PC-3 (cell line): ENCODE results near the gene MTHFR. TPM values are rescaled to one million over a fixed set of nuclear protein-coding genes. Genes with fewer than 3 reads are reported as not detected.

ENCODE experiments used
- ATAC-seq: fragments of 200-7000 bp; cut with Tn5 transposase; 2 replicates; pipeline ENCODE4 v1.9.1; 2020; ENCODE audit warnings: mild to moderate bottlenecking, moderate library complexity
- BruUV-seq: library from RNA; stranded (reverse); fragments of 400-500 nt; replicated peaks from 2 replicates; lab custom pipeline; 2021; lab: Mats Ljungman, UMichigan
- CTCF ChIA-PET: fragments of 300-600 bp; sonication (Branson Sonifier 250); formaldehyde crosslinking; loops from one replicate; lab custom pipeline; 2022; ENCODE audit warnings: antibody characterized with exemption; lab: Charles Lee
- POLR2A ChIA-PET: fragments of 300-600 bp; sonication (Branson Sonifier 250); formaldehyde crosslinking; loops from one replicate; lab custom pipeline; 2022; ENCODE audit warnings: antibody characterized with exemption; ENCODE audit not compliant: unreplicated experiment; lab: Charles Lee
- DNase-seq: peaks from one replicate; pipeline ENCODE4 v3.0.0-alpha.2; 2015
- H2AFZ ChIP-seq: fragments of 300-600 bp; sonication (generic); 2 replicates; pipeline ENCODE4 v1.6.0; 2016; ENCODE audit warnings: antibody characterized with exemption, low read length
- H3F3A ChIP-seq: fragments of 300-600 bp; sonication (generic); one replicate; pipeline ENCODE4 v1.6.0; 2017; ENCODE audit warnings: antibody characterized with exemption, low read length, control low read depth, mild to moderate bottlenecking; ENCODE audit not compliant: unreplicated experiment
- H3K27ac ChIP-seq: fragments of 300-600 bp; sonication (generic); 2 replicates; pipeline ENCODE4 v1.5.1; 2016; ENCODE audit warnings: mild to moderate bottlenecking, low read length
- H3K27me3 ChIP-seq: fragments of 300-600 bp; sonication (generic); 2 replicates; pipeline ENCODE4 v1.6.1; 2016; ENCODE audit warnings: low read length, mixed read lengths
- H3K36me3 ChIP-seq: fragments of 300-600 bp; sonication (generic); 2 replicates; pipeline ENCODE4 v1.6.1; 2016; ENCODE audit warnings: low read depth, mixed run types, low read length, mixed read lengths
- H3K4me1 ChIP-seq: fragments of 300-600 bp; sonication (generic); 2 replicates; pipeline ENCODE4 v1.5.1; 2016; ENCODE audit warnings: low read length; ENCODE audit not compliant: insufficient read depth
- H3K4me2 ChIP-seq: fragments of 300-600 bp; sonication (generic); 2 replicates; pipeline ENCODE4 v1.6.0; 2016; ENCODE audit warnings: low read length
- H3K4me3 ChIP-seq: fragments of 300-600 bp; sonication (generic); 2 replicates; pipeline ENCODE4 v1.5.1; 2016; ENCODE audit warnings: mild to moderate bottlenecking, low read length, mixed read lengths
- H3K79me2 ChIP-seq: fragments of 300-600 bp; sonication (generic); 2 replicates; pipeline ENCODE4 v1.6.1; 2017; ENCODE audit warnings: low read length, mixed read lengths
- H3K9ac ChIP-seq: fragments of 300-600 bp; sonication (generic); 2 replicates; pipeline ENCODE4 v1.6.0; 2016; ENCODE audit warnings: mild to moderate bottlenecking, low read length
- H3K9me2 ChIP-seq: fragments of 300-600 bp; sonication (generic); replicated peaks from 2 replicates; pipeline ENCODE4 v1.6.1; 2016; ENCODE audit warnings: mixed run types, low read length, mixed read lengths
- H3K9me3 ChIP-seq: fragments of 300-600 bp; sonication (generic); 2 replicates; pipeline ENCODE4 v1.6.1; 2016; ENCODE audit warnings: low read length, mixed read lengths
- H4K20me1 ChIP-seq: fragments of 300-600 bp; sonication (generic); 2 replicates; pipeline ENCODE4 v1.6.1; 2016; ENCODE audit warnings: low read length, mixed read lengths
- CTCF ChIP-seq: fragments of 300-600 bp; sonication (generic); conservative IDR thresholded peaks from 2 replicates; pipeline ENCODE4 v1.5.1; 2017; ENCODE audit warnings: antibody characterized with exemption, low read depth, mild to moderate bottlenecking, low read length
- EZH2 ChIP-seq: fragments of 300-600 bp; sonication (generic); IDR thresholded peaks from one replicate; pipeline ENCODE4 v1.6.1; 2017; ENCODE audit warnings: antibody characterized with exemption, mild to moderate bottlenecking, low read length; ENCODE audit not compliant: unreplicated experiment
- EZH2phosphoT487 ChIP-seq: fragments of 300-600 bp; sonication (generic); IDR thresholded peaks from 2 replicates; pipeline ENCODE4 v1.6.1; 2018; ENCODE audit warnings: mild to moderate bottlenecking, antibody characterized with exemption, low read length, borderline replicate concordance
- intact Hi-C: fragments of 100-400 bp; cut with micrococcal nuclease; formaldehyde crosslinking; loops from 2 replicates; pipeline ENCODE4 v1.9.0; 2023
- total RNA-seq: library from RNA; depleted of rRNA; stranded (reverse); fragments of >200 nt; gene quantifications from 2 replicates; pipeline ENCODE4 v1.2.3, GENCODE V29; 2014

Gene MTHFR
- total RNA-seq, 1 experiment from 2014 or later: 13.2 TPM

DNA sequence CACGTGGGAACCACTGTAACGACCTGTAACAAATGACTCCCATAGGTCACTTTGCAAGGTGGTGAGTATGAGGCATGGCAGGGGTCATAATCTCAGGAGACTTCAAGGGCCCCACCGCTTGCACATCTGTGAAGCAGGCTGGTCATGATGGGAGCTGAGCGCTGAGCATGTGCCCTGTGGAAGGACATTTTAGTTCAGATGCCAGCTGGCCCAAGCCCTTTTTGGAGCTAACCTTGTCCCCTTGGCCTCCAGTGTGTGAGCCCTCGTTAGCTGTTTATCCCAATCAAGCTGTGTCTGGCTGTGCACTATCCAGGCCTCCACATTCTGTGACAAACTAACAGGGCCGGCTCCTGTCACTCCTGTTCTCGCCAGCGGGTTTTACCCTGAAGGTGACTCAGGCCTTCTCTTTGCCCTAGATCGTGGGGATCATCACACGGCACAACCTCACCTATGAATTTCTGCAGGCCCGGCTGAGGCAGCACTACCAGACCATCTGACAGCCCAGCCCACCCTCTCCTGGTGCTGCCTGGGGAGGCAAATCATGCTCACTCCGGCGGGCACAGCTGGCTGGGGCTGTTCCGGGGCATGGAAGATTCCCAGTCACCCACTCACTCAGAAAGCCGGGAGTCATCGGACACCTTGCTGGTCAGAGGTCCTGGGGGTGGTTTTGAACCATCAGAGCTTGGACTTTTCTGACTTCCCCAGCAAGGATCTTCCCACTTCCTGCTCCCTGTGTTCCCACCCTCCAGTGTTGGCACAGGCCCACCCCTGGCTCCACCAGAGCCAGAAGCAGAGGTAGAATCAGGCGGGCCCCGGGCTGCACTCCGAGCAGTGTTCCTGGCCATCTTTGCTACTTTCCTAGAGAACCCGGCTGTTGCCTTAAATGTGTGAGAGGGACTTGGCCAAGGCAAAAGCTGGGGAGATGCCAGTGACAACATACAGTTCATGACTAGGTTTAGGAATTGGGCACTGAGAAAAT is 34.3 kb upstream of the MTHFR start:
- DNase-seq (no peak), ATAC-seq (no peak)
- H2AFZ ChIP-seq: no peak overlapping the region
- H3K4me2 ChIP-seq: no peak overlapping the region
- TF ChIP-seq CTCF (no peak), EZH2phosphoT487 (no peak)
- peaks cover 7% of the 10 kb centered on the region for H3K36me3 ChIP-seq
- ChIA-PET POLR2A (no interaction called here), CTCF (interaction anchor here (0.6 kb wide), 1 partner anchor 51 kb away, joined by 3 read pairs; no protein-coding TSS in a partner anchor)
- no peak overlapping the region for H3K4me3 ChIP-seq
- H3K79me2 ChIP-seq: no peaks in the 10 kb centered on the region
- H3K9me3 ChIP-seq: no peaks in the 10 kb centered on the region
- H3F3A ChIP-seq: no peaks in the 10 kb centered on the region
- no TSS peak for BruUV-seq
- H3K9me2 ChIP-seq: no peaks in the 10 kb centered on the region
- intact Hi-C loops: no loop called here
- H3K27ac ChIP-seq: no peak overlapping the region
- H3K27me3 ChIP-seq: no peaks in the 10 kb centered on the region
- H3K9ac ChIP-seq: no peak overlapping the region
- no peaks in the 10 kb centered on the region for H3K4me1 ChIP-seq
- H4K20me1 ChIP-seq: no peaks in the 10 kb centered on the region

GRCh38 chr1:11838349-11839272 is 32.8 kb upstream of the MTHFR start:
- Histone ChIP-seq H2AFZ (no peak overlapping the region), H3F3A (no peaks in the 10 kb centered on the region), H3K9me2 (no peaks in the 10 kb centered on the region), H3K36me3 (peaks cover 10% of the 10 kb centered on the region), H3K9ac (no peak overlapping the region), H3K4me2 (no peak overlapping the region), H3K27ac (no peak overlapping the region), H3K4me3 (no peak overlapping the region), H4K20me1 (no peaks in the 10 kb centered on the region), H3K4me1 (no peaks in the 10 kb centered on the region), H3K9me3 (no peaks in the 10 kb centered on the region), H3K27me3 (no peaks in the 10 kb centered on the region), H3K79me2 (no peaks in the 10 kb centered on the region)
- intact Hi-C loops: loop anchor here (1.0 kb wide), 1 partner anchor 56 kb away; no protein-coding TSS in a partner anchor
- TF ChIP-seq EZH2 (no peak), EZH2phosphoT487 (no peak), CTCF (peak; percentile 95)
- peak; percentile 64 for DNase-seq
- CTCF ChIA-PET: interaction anchor here (0.5 to 1.1 kb wide), 7 partner anchors 14 to 188 kb away, joined by 3 to 7 read pairs (median 5); no protein-coding TSS in a partner anchor
- POLR2A ChIA-PET: no interaction called here
- BruUV-seq: no TSS peak
- peak; percentile 95 for ATAC-seq
